SK-N-SH (cell line): Measurements from ENCODE around the gene SYNE1.

ENCODE experiments used
- EZH2phosphoT487 ChIP-seq: fragments of 200-600 bp; sonication (generic); IDR thresholded peaks from 2 replicates; pipeline ENCODE4 v1.6.1; 2017; ENCODE audit warnings: low read depth, mixed run types, mild to moderate bottlenecking, antibody characterized with exemption, moderate library complexity, borderline replicate concordance
- FOXM1 ChIP-seq: IDR thresholded peaks from 2 replicates; pipeline ENCODE4 v1.4.0; 2012; ENCODE audit warnings: low read depth, mild to moderate bottlenecking
- MAX ChIP-seq: IDR thresholded peaks from 2 replicates; pipeline ENCODE4 v1.4.0; 2012; ENCODE audit warnings: low read depth
- MXI1 ChIP-seq: IDR thresholded peaks from 2 replicates; pipeline ENCODE4 v1.6.1; 2012; ENCODE audit warnings: mild to moderate bottlenecking, low read depth, low read length, improper control_type of control experiment
- POLR2AphosphoS5 ChIP-seq: IDR thresholded peaks from 2 replicates; pipeline ENCODE4 v1.6.1; 2012; ENCODE audit warnings: low read depth, low read length
- RFX5 ChIP-seq: IDR thresholded peaks from 2 replicates; pipeline ENCODE4 v1.6.1; 2012; ENCODE audit warnings: mild to moderate bottlenecking, improper control_type of control experiment, low read length
- SIN3A ChIP-seq: IDR thresholded peaks from 2 replicates; pipeline ENCODE4 v1.6.1; 2012; ENCODE audit warnings: low read depth, mild to moderate bottlenecking, low read length, moderate library complexity, borderline replicate concordance
- TEAD4 ChIP-seq: IDR thresholded peaks from 2 replicates; pipeline ENCODE4 v1.4.0; 2012; ENCODE audit warnings: mild to moderate bottlenecking, borderline replicate concordance; ENCODE audit not compliant: insufficient read depth
- USF2 ChIP-seq: fragments of 150-350 bp; IDR thresholded peaks from 2 replicates; pipeline ENCODE4 v1.6.1; 2017; ENCODE audit warnings: antibody characterized with exemption, low read length, low read depth, borderline replicate concordance
- ZBTB33 ChIP-seq: IDR thresholded peaks from 2 replicates; pipeline ENCODE4 v1.4.0; 2012; ENCODE audit warnings: low read depth, borderline replicate concordance
- TF ChIP-seq, protein P1 (sequence below): fragments of 200-600 bp; sonication (generic); IDR thresholded peaks from 2 replicates; pipeline ENCODE4 v1.6.1; 2017; ENCODE audit warnings: antibody characterized with exemption, mild to moderate bottlenecking, moderate library complexity
- TF ChIP-seq, protein P2 (sequence below): IDR thresholded peaks from 2 replicates; pipeline ENCODE4 v1.4.0; 2012; ENCODE audit warnings: low read depth, borderline replicate concordance

DNA sequence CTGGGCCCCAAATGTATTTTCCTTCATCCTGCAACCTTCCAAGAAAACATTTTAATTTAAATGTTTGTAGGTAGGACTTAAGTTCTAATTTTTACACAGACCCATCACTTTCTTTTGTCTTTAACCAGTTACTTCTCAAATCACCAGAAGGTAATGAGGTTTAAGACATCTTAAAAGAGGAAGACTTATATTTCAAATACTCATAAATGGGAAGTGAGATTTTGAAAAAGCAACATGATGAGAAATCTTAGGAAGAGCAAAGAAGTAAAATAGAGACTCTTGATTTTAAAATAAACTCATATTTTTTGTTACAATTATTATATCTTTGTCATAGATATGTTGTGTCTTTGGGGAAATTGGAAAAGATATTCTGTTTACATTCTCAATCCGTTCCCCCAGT lies 82.3 kb downstream of the SYNE1 start:
- no peak for TF ChIP-seq RFX5
- TF ChIP-seq, protein P1, sequence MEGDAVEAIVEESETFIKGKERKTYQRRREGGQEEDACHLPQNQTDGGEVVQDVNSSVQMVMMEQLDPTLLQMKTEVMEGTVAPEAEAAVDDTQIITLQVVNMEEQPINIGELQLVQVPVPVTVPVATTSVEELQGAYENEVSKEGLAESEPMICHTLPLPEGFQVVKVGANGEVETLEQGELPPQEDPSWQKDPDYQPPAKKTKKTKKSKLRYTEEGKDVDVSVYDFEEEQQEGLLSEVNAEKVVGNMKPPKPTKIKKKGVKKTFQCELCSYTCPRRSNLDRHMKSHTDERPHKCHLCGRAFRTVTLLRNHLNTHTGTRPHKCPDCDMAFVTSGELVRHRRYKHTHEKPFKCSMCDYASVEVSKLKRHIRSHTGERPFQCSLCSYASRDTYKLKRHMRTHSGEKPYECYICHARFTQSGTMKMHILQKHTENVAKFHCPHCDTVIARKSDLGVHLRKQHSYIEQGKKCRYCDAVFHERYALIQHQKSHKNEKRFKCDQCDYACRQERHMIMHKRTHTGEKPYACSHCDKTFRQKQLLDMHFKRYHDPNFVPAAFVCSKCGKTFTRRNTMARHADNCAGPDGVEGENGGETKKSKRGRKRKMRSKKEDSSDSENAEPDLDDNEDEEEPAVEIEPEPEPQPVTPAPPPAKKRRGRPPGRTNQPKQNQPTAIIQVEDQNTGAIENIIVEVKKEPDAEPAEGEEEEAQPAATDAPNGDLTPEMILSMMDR, result no peak
- no peak for TF ChIP-seq USF2
- no peak for TF ChIP-seq EZH2phosphoT487
- no peak for TF ChIP-seq MAX
- TF ChIP-seq ZBTB33, result no peak
- TF ChIP-seq SIN3A, result no peak
- TF ChIP-seq TEAD4, result no peak
- no peak for TF ChIP-seq FOXM1
- TF ChIP-seq, protein P2, sequence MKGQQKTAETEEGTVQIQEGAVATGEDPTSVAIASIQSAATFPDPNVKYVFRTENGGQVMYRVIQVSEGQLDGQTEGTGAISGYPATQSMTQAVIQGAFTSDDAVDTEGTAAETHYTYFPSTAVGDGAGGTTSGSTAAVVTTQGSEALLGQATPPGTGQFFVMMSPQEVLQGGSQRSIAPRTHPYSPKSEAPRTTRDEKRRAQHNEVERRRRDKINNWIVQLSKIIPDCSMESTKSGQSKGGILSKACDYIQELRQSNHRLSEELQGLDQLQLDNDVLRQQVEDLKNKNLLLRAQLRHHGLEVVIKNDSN, result no peak
- TF ChIP-seq POLR2AphosphoS5, result no peak
- TF ChIP-seq MXI1, result no peak
